SJCRH30 (cell line): ENCODE measurements around the gene TMEM179. TPM values are rescaled to one million over a fixed set of nuclear protein-coding genes. Genes with fewer than 3 reads are reported as not detected.
"Not testable (repeated sequence)": the region's sequence is repeated elsewhere in the genome, so short reads cannot be mapped to it uniquely, and the experiment has no call there.

ENCODE experiments used
- DNase-seq, 2 experiments: peaks; one replicate each; pipeline ENCODE4 v3.0.0-alpha.2; 2015 to 2020
- H3K27ac ChIP-seq: fragments of 250-450 bp; sonication (Bioruptor Pico); 2 replicates; pipeline ENCODE4 v1.5.1; 2020; ENCODE audit warnings: mild to moderate bottlenecking, moderate library complexity
- H3K27me3 ChIP-seq: fragments of 250-450 bp; sonication (Bioruptor Pico); 2 replicates; pipeline ENCODE4 v1.5.1; 2020; ENCODE audit warnings: mild to moderate bottlenecking, moderate library complexity
- H3K36me3 ChIP-seq: fragments of 250-450 bp; sonication (Bioruptor Pico); 2 replicates; pipeline ENCODE4 v1.5.1; 2020; ENCODE audit warnings: mild to moderate bottlenecking, moderate library complexity
- H3K4me1 ChIP-seq: fragments of 250-450 bp; sonication (Bioruptor Pico); 2 replicates; pipeline ENCODE4 v1.5.1; 2020; ENCODE audit warnings: mild to moderate bottlenecking, moderate library complexity
- H3K4me3 ChIP-seq: fragments of 250-450 bp; sonication (Bioruptor Pico); 2 replicates; pipeline ENCODE4 v1.5.1; 2020; ENCODE audit warnings: mild to moderate bottlenecking, moderate library complexity
- H3K9me3 ChIP-seq: fragments of 250-450 bp; sonication (Bioruptor Pico); replicated peaks from 2 replicates; pipeline ENCODE4 v1.5.1; 2020; ENCODE audit warnings: mild to moderate bottlenecking, moderate library complexity
- total RNA-seq: library from RNA; depleted of rRNA; stranded (reverse); fragments of >200 nt; shearing (Covaris generic); gene quantifications from 2 replicates; pipeline ENCODE4 v1.2.3, GENCODE V29; 2014; rRNA removed

The TMEM179 gene
- not detected in 2 replicates for total RNA-seq

DNA sequence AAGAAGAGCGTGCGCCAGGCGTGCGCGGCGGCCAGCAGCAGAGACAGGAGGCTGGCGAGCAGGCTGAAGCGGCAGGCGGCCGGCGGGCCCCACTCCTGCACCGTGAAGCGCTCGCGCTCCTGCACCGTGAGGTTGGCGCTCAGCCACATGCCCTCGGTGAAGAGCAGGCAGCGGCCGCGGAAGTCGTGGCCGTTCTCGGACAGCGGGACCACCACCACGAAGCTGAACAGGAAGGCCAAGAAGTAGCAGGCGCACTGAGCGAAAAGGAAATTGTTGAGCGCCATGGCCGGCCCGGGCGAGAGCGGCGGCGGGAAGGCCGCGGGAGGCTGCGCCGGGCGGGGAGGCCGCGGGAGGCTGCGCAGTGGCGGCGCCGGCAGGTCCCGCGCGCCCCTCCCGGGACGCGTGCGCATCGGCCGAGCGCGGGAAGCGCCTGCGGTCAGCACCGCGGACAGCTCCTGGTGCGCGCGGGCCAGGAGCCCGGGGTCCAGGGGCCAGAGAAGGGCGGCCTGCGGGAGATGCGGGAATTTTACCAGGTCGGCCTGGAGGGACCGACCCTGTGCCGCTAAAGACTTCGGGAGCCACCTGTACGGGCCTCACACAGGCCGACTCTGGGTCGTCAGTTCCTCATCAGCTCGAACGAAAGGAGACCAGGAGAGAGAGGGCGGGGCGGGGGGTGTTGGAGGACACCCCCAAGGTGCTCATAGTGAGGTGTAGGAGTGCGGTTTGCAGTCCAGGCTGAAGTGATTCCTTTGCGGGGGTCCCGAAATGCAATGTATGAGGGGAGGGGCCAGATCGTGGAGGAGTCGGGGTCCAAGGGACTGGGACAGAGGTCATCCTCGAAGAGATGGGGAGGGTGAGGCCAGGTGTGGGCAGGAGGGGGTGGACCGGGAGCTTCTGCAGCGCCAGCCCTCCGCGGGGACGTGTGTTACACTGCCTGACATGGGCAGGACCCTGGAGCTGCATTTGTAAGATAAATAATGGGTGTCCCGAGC lies at the start of gene TMEM179:
TSS of gene TMEM179 (minus strand) at position 315 of the 992 bp plus-strand sequence. CDS start at position 284, 31 bp downstream.
- H3K27me3 ChIP-seq, result no peaks in the 10 kb centered on the region
- no peaks in the 10 kb centered on the region for H3K36me3 ChIP-seq
- H3K4me1 ChIP-seq, result no peaks in the 10 kb centered on the region
- H3K27ac ChIP-seq, result no peak within 1 kb of the TSS
- H3K9me3 ChIP-seq, result no peaks in the 10 kb centered on the region
- no peak for DNase-seq
- H3K4me3 ChIP-seq, result no peak within 1 kb of the TSS

DNA sequence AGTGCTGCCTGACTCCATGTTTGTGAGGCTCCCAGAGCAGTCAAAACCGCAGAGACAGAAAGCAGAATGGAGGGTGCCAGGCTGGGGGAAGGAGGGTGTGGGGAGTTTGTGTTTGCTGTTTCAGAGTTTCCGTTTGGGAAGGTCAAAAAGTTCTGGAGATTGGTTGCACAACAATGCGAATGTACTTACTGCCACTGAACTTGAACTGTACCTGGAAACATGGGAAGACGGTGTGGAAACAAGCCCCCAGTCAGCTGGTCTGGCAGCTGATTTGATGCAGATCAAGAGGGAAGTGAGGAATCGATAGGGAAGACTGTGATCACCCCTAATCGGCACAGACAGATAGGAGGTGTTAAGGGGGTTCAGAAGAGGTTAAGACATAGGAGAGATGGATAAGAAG lies 49.5 kb upstream of the TMEM179 start:
- DNase-seq, result no peak
- H3K36me3 ChIP-seq, result no peaks in the 10 kb centered on the region
- peaks cover 10% of the 10 kb centered on the region for H3K9me3 ChIP-seq
- no peak overlapping the region for H3K27ac ChIP-seq
- H3K4me1 ChIP-seq, result peaks cover 6% of the 10 kb centered on the region; the same call in 1 of the 2 replicates
- H3K27me3 ChIP-seq, result 0 out of 2 replicates have a peak, but pooled peaks cover 5% of the 10 kb centered on the region
- no peak overlapping the region for H3K4me3 ChIP-seq

DNA sequence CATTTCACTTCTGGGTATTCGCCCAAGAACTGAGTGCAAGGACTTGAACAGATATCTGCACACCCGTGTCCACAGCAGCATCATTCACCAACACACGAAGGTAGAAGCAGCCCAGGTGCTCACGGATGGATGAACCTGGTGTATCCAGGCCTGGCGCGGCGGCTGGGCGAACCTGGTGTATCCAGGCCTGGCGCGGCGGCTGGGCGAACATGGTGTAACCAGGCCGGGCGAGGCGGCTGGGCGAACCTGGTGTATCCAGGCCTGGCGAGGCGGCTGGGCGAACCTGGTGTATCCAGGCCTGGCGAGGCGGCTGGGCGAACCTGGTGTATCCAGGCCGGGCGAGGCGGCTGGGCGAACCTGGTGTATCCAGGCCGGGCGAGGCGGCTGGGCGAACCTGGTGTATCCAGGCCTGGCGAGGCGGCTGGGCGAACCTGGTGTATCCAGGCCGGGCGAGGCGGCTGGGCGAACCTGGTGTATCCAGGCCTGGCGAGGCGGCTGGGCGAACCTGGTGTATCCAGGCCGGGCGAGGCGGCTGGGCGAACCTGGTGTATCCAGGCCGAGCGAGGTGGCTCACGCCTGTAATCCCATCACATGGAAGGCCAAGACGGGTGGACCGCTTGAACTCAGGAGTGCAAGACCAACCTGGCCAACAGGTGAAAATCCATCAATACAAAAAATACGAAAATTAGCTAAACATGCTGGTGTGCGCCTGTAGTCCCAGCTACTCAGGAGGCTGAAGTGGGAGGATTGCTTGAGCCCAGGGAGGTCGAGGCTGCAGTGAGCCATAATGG lies 48.8 kb upstream of the TMEM179 start:
- H3K9me3 ChIP-seq, result peaks cover 10% of the 10 kb centered on the region
- DNase-seq, H3K27me3 ChIP-seq, H3K4me3 ChIP-seq, H3K4me1 ChIP-seq, H3K36me3 ChIP-seq, H3K27ac ChIP-seq: not testable (repeated sequence)

- H3K9me3 ChIP-seq, result peaks cover 10% of the 10 kb centered on the region
- H3K27me3 ChIP-seq, result 0 out of 2 replicates have a peak, but pooled peaks cover 5% of the 10 kb centered on the region
- peaks cover 6% of the 10 kb centered on the region; the same call in 1 of the 2 replicates for H3K4me1 ChIP-seq
- no peak overlapping the region for H3K27ac ChIP-seq
- DNase-seq, result no peak
- no peaks in the 10 kb centered on the region for H3K36me3 ChIP-seq
- no peak overlapping the region for H3K4me3 ChIP-seq
Observed at GRCh38 chr14:104652386-104652785, 47.8 kb upstream of the TMEM179 start.

DNA sequence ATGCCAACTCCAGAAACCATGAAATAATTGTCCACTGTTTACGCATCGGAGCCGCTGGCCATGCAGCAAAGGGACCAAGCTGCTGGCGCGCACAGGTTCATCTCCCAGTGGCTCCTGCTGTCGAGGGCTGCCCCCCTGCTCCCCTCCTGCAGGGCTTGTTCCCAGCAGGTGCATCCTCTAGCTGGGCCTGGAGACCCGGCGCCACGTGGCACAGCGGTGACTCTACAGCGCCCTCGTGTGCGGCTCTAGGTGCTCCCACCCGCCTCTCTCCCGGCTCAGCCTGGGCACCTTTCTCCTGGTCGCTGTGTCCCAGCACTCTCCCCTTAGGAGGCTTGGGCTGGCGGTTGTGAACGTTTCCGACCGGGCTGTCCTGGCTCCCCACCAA lies 47.3 kb upstream of the TMEM179 start:
- Histone ChIP-seq H3K4me3 (no peak overlapping the region), H3K36me3 (no peaks in the 10 kb centered on the region), H3K27ac (no peak overlapping the region), H3K27me3 (0 out of 2 replicates have a peak, but pooled peaks cover 5% of the 10 kb centered on the region), H3K9me3 (peaks cover 10% of the 10 kb centered on the region), H3K4me1 (peaks cover 6% of the 10 kb centered on the region; the same call in 1 of the 2 replicates)
- no peak for DNase-seq

DNA sequence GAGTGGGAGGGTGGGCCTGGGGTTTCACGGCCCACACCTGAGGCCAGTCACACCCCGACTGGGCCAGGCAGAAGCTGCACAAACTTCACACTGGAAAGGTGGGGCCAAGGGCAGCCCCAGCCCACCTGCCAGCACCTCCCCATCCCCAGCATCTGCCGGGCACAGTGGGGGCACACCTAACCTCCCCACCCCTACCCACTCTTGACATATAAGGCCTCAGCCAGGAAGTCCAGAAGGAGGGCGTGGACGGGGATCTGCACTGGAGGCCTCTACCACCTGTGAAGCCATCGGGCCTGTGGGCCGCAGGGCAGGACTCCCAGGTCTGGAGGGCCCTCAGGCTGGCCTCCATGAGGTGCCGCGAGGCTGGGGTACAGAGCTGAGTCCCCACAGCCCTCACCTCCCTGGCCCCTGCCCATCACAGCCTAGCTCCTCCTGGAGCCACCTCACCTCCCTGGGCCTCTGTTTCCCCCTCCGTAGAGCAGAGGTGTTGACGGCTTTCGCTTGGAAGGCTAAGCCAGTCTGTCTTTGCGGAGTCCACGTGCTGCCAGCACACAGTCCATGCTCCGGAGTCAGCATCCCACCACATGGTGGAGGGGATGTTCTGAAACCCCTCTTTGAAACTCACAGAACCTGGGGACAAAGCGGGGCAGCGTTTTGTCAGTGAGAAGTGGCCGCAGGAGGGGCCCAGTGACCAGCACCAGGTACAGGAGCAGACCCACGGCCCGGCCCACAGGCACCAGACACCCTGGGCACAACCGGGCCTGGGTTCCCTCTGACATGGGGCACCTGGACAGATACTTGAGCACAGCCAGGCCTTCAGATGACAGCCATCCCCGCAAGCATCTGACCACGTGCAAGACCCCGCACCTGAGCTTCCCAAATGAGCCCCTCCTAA lies 46.7 kb upstream of the TMEM179 start:
- Histone ChIP-seq H3K9me3 (peaks cover 10% of the 10 kb centered on the region), H3K4me3 (no peak overlapping the region), H3K4me1 (peaks cover 4% of the 10 kb centered on the region; the same call in 1 of the 2 replicates), H3K27me3 (0 out of 2 replicates have a peak, but pooled peaks cover 4% of the 10 kb centered on the region), H3K27ac (no peak overlapping the region), H3K36me3 (no peaks in the 10 kb centered on the region)
- no peak for DNase-seq

- no peaks in the 10 kb centered on the region for H3K27me3 ChIP-seq
- H3K27ac ChIP-seq, result no peak overlapping the region
- peaks cover 10% of the 10 kb centered on the region for H3K9me3 ChIP-seq
- DNase-seq, result peak; percentile 68 to 80
- peak overlapping the region; percentile 38 for H3K4me3 ChIP-seq
- no peaks in the 10 kb centered on the region for H3K4me1 ChIP-seq
- H3K36me3 ChIP-seq, result no peaks in the 10 kb centered on the region
Observed at GRCh38 chr14:104650057-104650980, 45.7 kb upstream of the TMEM179 start.

DNA sequence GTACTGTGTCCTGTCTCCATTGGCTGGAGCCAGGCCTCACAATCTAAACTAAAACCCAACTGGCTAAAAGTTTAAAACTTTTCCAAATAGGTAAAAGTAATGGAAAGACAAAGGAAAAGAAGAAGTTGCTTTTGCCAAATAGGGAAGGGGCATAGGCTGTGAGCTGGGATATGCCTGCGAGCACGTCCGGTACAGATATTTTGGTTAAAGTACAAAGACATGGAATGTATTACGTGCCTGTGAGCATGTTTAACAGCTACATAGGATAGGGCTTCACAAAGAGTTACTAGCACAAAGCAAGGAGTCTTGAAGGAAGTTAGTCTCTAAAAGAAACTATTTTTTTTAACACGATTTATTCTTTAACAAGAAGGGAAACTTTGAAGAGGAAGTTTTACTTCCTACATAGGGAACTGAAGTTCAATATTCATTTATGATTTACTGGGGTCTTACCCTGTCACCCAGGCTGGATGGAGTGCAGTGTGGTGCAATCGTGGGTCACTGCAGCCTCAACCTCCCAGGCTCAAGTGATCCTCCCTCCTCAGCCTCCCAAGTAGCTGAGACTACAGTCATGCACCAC lies 43.0 kb upstream of the TMEM179 start:
- Histone ChIP-seq H3K9me3 (peaks cover 2% of the 10 kb centered on the region; the same call in 1 of the 2 replicates), H3K36me3 (no peaks in the 10 kb centered on the region), H3K27me3 (no peaks in the 10 kb centered on the region), H3K4me3 (no peak overlapping the region), H3K4me1 (no peaks in the 10 kb centered on the region), H3K27ac (no peak overlapping the region)
- no peak for DNase-seq

DNA sequence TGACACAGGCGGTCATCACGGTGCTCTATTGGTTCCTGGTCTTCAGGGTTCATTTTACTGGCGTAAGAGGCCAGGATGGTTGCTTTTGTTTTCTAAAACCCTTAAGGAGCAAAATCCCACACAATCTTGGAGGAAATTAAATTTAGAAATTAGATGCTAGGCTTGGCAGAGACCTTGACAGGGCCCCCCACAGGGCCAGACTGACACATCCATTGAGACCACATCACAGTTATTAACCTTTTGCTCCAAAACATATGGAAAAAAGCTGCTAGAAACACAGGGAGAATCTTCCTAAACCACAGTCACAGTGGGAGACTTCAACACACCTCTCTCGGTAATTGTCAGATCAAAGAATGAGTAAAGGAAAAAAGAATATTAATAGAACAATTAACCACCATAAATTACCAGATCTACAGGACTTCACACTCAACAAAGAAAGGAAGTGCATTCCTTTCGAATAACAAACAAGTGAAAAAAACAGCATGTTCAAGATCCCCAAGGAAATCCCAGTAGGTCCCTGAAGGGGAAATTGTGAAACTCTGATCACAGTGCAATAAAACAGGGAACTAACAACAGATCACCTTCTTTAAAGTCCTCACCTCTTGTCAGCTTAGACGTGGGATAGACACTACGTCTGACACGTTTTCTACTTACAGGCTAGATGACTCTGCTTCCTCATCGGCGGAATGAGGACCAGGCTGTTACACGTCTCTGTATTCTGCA lies 40.2 kb upstream of the TMEM179 start:
- Histone ChIP-seq H3K9me3 (no peaks in the 10 kb centered on the region; the same call in 1 of the 2 replicates), H3K4me3 (no peak overlapping the region), H3K27me3 (no peaks in the 10 kb centered on the region), H3K36me3 (no peaks in the 10 kb centered on the region), H3K27ac (no peak overlapping the region), H3K4me1 (no peaks in the 10 kb centered on the region; the same call in 1 of the 2 replicates)
- DNase-seq, result no peak

DNA sequence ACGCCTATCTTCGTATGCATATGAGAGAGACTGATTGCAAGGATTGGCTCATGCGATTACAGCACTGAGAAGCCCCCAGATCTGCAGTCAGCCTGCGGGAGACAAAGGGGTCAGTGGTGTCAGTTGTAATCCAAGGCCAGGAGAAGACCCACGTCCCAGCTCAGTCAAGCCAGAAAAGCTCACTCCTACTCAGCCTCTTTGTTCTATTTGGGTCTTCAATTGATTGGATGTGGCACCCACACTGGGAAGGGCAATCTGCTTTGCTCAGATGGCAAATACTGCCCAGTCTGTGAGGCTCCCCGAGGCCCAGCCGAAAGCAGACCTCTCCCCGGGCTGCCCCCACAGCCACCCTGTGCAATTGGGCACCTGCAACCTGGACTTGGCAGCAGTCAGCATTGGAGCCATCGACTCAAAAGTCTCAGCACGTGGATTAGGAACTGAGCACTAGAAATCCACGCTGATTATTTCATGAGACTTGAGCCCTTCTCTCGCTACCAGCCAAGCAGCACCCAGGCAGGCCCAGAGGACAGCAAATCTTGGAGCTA lies 39.6 kb upstream of the TMEM179 start:
- H3K9me3 ChIP-seq, result no peaks in the 10 kb centered on the region; the same call in 1 of the 2 replicates
- no peak overlapping the region for H3K27ac ChIP-seq
- no peaks in the 10 kb centered on the region for H3K27me3 ChIP-seq
- H3K4me3 ChIP-seq, result no peak overlapping the region
- no peak for DNase-seq
- H3K36me3 ChIP-seq, result no peaks in the 10 kb centered on the region
- H3K4me1 ChIP-seq, result no peaks in the 10 kb centered on the region; the same call in 1 of the 2 replicates

DNA sequence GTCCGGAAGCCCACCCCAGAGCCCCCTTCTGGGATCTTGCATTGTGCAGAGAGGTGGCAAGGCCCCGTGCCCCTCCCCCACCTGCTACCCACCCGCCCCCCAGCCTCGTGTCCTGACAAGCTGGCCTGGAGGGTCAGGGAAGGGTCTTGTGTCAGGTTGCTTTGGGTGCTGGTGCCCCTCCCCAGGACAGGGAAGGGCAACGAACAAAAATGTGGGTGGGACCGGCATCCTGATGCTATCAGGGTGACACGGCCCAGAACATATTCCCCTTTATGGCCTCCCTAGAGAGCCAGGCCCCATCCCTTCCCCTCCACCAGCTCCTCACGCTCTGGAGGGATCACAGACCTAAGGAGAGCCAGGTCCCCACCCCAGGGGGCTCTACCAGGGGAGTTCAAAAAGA lies 38.7 kb upstream of the TMEM179 start:
- no peak overlapping the region for H3K4me3 ChIP-seq
- no peak overlapping the region for H3K27ac ChIP-seq
- H3K36me3 ChIP-seq, result no peaks in the 10 kb centered on the region
- no peaks in the 10 kb centered on the region; the same call in 1 of the 2 replicates for H3K9me3 ChIP-seq
- peaks cover 4% of the 10 kb centered on the region; the same call in 1 of the 2 replicates for H3K27me3 ChIP-seq
- DNase-seq, result no peak
- no peaks in the 10 kb centered on the region; the same call in 1 of the 2 replicates for H3K4me1 ChIP-seq

- no peak for DNase-seq
- Histone ChIP-seq H3K4me3 (no peak overlapping the region), H3K27me3 (peaks cover 12% of the 10 kb centered on the region; the same call in 1 of the 2 replicates), H3K4me1 (no peaks in the 10 kb centered on the region; the same call in 1 of the 2 replicates), H3K27ac (no peak overlapping the region), H3K9me3 (no peaks in the 10 kb centered on the region; the same call in 1 of the 2 replicates), H3K36me3 (no peaks in the 10 kb centered on the region)
Observed at GRCh38 chr14:104642540-104642868, 37.9 kb upstream of the TMEM179 start.
